Measurements from ENCODE around the gene EFCAB12.

GRCh38 chr3:129473067-129473768 is 44.8 kb upstream of the EFCAB12 start:
- TF ChIP-seq CTCF (IDR thresholded peaks at IDR 0.05; ENCODE audit: insufficient read depth, low read depth, low read length) = no peak
- TF ChIP-seq EZH2 (IDR thresholded peaks at IDR 0.05; ENCODE audit: insufficient read depth, low read length) = no peak

Data from astrocyte (in vitro differentiated cells and primary cell).